Mesodermal cell (in vitro differentiated cells): ENCODE data around the gene SLC38A3.
A peak's percentile ranks its signal among the peaks of the same experiment; 100 is the strongest.

ENCODE experiments used
- H3K27ac ChIP-seq: 2 replicates; pipeline ENCODE4 v1.7.0; 2013; ENCODE audit warnings: mild to moderate bottlenecking, low read depth, low read length, moderate library complexity; ENCODE audit not compliant: severe bottlenecking
- H3K36me3 ChIP-seq: 2 replicates; pipeline ENCODE4 v1.7.1; 2013; ENCODE audit warnings: mild to moderate bottlenecking, low read length, moderate library complexity; ENCODE audit not compliant: control insufficient read depth, insufficient read depth
- H3K4me1 ChIP-seq: one replicate; pipeline ENCODE4 v1.7.1; 2013; ENCODE audit warnings: mild to moderate bottlenecking, low read length; ENCODE audit not compliant: insufficient read depth, control insufficient read depth, poor library complexity, severe bottlenecking
- H3K4me3 ChIP-seq: 2 replicates; pipeline ENCODE4 v1.7.0; 2013; ENCODE audit warnings: low read length, control low read depth, mild to moderate bottlenecking; ENCODE audit not compliant: insufficient read depth, poor library complexity, severe bottlenecking; ENCODE audit errors: extremely low read depth
- H3K9me3 ChIP-seq: 2 replicates; pipeline ENCODE4 v1.7.1; 2013; ENCODE audit warnings: mild to moderate bottlenecking, low read length, moderate library complexity; ENCODE audit not compliant: control insufficient read depth
- WGBS, 2 experiments: methylation state at CpG; one replicate each; pipeline ENCODE4 v1.1.5; 2013; ENCODE audit warnings: missing lambda C conversion rate in 2 of 2; ENCODE audit not compliant: insufficient coverage in 2 of 2; 5-methylcytosine and 5-hydroxymethylcytosine counted together

Gene SLC38A3

DNA sequence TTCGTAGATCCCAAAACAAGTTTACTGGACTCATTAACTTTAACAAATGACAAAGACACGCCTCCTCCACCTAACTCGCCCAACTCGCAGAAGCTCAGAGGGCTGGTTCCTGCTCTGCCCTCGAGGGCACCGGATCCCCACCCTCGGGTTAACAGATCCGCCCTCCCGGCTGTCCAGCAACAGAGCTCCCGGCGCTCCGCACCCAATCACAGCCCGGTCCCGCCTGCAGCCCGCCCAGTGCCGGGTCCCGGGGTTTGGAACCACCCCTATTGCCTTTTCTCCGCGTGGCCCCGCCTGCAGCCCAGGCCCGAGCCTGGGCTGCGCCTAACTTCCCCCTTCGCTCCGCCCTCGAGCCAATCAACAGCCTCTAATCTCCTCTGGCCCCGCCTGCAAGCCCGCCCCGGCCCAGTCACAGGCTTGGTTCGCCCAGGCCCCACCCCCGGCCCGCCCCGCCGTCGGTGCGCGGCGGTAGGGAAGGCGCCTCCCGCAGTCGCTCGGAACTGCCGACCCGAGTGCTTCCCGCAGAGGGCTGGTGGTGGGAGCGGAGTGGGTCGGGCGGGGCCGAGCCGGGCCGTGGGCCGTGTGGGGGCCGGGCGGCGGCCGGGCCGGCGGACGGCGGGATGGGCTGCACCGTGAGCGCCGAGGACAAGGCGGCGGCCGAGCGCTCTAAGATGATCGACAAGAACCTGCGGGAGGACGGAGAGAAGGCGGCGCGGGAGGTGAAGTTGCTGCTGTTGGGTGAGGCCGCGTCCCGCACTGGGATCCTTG is 30.8 kb downstream of the SLC38A3 start, which contains the start of gene GNAI2:
Gene GNAI2 (plus strand): TSS at position 489 of the 768 bp plus-strand sequence. CDS start 132 bp downstream, at position 621.
- no peaks in the 10 kb centered on the region for H3K9me3 ChIP-seq
- H3K36me3 ChIP-seq = peaks cover 24% of the 10 kb centered on the region
- H3K4me1 ChIP-seq = peaks cover 16% of the 10 kb centered on the region
- peak within 1 kb of the TSS; percentile 74 for H3K27ac ChIP-seq
- WGBS, 2 experiments = 0 to 1% methylated on average over 66 to 71 of the region's 75 CpGs
- H3K4me3 ChIP-seq = peak within 1 kb of the TSS; percentile 97

DNA sequence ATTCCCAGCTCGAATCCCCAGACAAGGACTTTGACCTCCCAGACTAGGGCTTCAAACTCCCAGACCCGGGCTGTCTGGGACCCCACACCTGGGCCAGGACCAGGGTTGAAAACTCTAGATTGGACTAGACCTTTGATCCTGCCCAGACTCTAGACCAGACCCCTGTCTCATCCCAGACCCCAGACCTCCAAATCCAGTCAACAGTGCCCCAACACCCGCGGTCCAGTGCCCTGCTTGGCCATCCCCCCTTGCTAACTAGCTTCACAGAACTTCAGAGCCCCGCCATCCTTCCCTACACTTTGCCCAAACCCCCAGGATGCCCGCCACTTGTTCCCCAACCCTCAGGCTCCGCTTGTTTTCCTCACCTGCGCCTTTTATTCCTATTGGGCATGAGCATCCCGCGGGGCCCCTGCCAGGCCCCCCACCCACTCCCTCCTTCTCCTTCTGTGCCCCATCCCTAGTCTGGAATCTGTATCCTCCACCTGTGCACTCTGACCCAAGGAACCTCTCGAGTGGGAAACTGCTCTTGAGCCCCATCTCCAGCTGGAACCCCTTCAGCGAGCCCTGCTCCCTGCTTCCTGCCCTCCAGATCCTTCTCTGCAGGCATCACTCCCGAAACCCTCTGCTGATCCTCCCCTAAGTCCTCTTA is 31.5 kb downstream of the SLC38A3 start:
- Histone ChIP-seq H3K4me3 (peak overlapping the region; percentile 97), H3K4me1 (peaks cover 23% of the 10 kb centered on the region), H3K36me3 (peaks cover 29% of the 10 kb centered on the region), H3K27ac (peak overlapping the region; percentile 74), H3K9me3 (no peaks in the 10 kb centered on the region)
- WGBS, 2 experiments = 1 to 2% methylated on average over 12 to 13 of the region's 13 CpGs

- H3K4me3 ChIP-seq = peak overlapping the region; percentile 97
- WGBS, 2 experiments = 12 to 26% methylated on average over 2 to 6 of the region's 7 CpGs
Measured at GRCh38 chr3:50237133-50237651, 32.1 kb downstream of the SLC38A3 start.

GRCh38 chr3:50237754-50238548 is 32.9 kb downstream of the SLC38A3 start:
- 4 to 7% methylated on average over 29 to 30 of the region's 31 CpGs for WGBS, 2 experiments
- Histone ChIP-seq H3K27ac (peak overlapping the region; percentile 74), H3K4me1 (peaks cover 36% of the 10 kb centered on the region), H3K36me3 (peaks cover 33% of the 10 kb centered on the region), H3K4me3 (peak overlapping the region; percentile 97), H3K9me3 (no peaks in the 10 kb centered on the region)

More at GRCh38 chr3:50237133-50237651, 32.1 kb downstream of the SLC38A3 start:
- H3K27ac ChIP-seq = peak overlapping the region; percentile 74
- H3K9me3 ChIP-seq = no peaks in the 10 kb centered on the region
- peaks cover 29% of the 10 kb centered on the region for H3K36me3 ChIP-seq
- H3K4me1 ChIP-seq = peaks cover 29% of the 10 kb centered on the region

DNA sequence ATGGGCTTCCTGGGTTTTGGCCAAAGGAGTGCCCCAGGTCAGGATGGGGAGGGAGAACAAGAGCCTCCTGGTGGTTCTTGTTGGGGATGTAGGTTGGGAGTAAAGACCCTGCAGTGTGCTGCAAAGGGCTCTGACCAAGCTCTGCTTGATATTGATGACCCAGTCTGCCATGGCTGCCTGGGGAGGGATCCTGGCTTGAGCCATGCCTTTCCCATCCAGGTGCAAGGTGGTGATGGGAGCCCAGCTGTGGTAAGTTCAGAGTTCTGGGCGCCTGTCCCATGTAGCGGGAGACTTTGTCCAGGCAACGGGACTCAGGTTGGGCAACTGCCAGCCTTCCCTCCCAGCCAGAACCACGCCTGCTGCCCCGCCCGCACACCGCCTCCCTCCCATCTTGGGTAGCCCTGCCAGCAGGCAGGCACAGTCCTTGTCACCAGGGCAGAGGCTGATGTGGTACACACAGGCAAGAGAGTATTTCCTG is 33.5 kb downstream of the SLC38A3 start:
- Histone ChIP-seq H3K27ac (peak overlapping the region; percentile 74), H3K4me3 (peak overlapping the region; percentile 97), H3K4me1 (peaks cover 42% of the 10 kb centered on the region), H3K36me3 (peaks cover 40% of the 10 kb centered on the region), H3K9me3 (no peaks in the 10 kb centered on the region)
- WGBS, 2 experiments = 88 to 95% methylated on average over 5 to 7 of the region's 7 CpGs

- H3K4me1 ChIP-seq = peaks cover 47% of the 10 kb centered on the region
- no peak overlapping the region for H3K27ac ChIP-seq
- 51 to 73% methylated on average over 3 to 4 of the region's 4 CpGs for WGBS, 2 experiments
- peaks cover 50% of the 10 kb centered on the region for H3K36me3 ChIP-seq
- no peaks in the 10 kb centered on the region for H3K9me3 ChIP-seq
- H3K4me3 ChIP-seq = no peak overlapping the region
Measured at GRCh38 chr3:50239649-50240048, 34.6 kb downstream of the SLC38A3 start.

GRCh38 chr3:50241163-50241562 is 36.1 kb downstream of the SLC38A3 start:
- 6 to 14% methylated on average over 1 to 3 of the region's 4 CpGs for WGBS, 2 experiments
- Histone ChIP-seq H3K27ac (peak overlapping the region; percentile 36), H3K9me3 (no peaks in the 10 kb centered on the region), H3K36me3 (peaks cover 60% of the 10 kb centered on the region), H3K4me3 (peak overlapping the region; percentile 16), H3K4me1 (peaks cover 57% of the 10 kb centered on the region)

DNA sequence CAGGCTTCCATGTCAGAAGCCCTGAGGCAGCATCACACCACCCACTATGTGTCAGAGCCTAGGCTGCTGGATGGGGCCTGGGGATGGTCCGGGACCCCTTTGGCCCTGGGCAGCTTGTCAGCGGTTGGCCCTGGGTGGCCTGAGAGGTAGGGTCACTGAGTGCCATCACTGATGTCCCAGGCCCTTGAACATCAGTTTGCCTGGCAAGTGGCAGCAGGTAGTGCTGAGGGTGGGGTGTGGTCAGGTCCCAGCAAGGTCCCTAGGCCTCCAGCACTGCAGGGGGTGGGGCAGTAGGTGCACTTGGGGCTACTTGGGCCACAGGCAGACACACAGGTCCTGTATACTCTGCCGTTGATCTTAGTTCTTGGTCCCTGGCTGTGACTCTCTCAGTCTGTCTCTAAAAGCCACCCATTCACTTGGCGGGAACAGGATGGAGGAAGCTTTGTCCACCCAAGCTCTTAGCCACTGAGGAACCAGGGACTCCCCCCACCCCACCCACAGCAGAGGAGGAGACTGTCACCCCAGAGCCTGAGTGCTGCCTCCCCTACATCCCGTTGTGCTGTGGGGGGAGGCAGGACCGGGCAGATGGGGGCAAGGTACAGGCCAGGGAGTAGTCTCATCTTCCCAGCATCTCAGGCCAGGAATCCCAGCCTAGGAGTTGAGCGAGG is 36.8 kb downstream of the SLC38A3 start:
- peak overlapping the region; percentile 36 for H3K27ac ChIP-seq
- peaks cover 60% of the 10 kb centered on the region for H3K36me3 ChIP-seq
- H3K4me1 ChIP-seq = peaks cover 63% of the 10 kb centered on the region
- no peak overlapping the region for H3K4me3 ChIP-seq
- 82% methylated on average over 4 to 5 of the region's 7 CpGs for WGBS, 2 experiments
- H3K9me3 ChIP-seq = no peaks in the 10 kb centered on the region

DNA sequence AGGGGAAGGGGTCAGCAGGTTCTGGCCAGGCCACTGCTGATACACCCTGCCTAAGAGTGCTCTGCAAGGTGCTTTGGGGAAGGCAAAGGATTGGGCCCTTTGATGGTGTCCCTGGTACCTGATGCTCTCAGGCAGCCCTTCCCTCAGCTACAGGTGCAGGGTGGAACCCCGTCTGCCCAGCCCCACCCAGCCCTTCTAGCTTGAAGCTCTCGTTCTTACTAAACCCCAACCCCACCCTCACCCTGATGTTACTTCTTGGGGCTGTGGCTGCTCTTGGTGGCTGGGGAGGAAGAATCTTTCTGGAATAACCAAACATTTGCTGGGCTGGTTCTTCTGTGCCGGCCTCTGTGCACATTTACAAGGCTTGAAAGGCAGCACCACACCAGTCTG is 37.3 kb downstream of the SLC38A3 start:
- peaks cover 68% of the 10 kb centered on the region for H3K4me1 ChIP-seq
- no CpG with 5 or more reads among the region's 3 CpGs for WGBS, 2 experiments
- no peak overlapping the region for H3K4me3 ChIP-seq
- peaks cover 62% of the 10 kb centered on the region for H3K36me3 ChIP-seq
- no peaks in the 10 kb centered on the region for H3K9me3 ChIP-seq
- peak overlapping the region; percentile 67 for H3K27ac ChIP-seq
